HEK293 (cell line): Measurements from ENCODE around the gene TMEM72.

Source experiments
- CTCF ChIA-PET: fragments of 350-600 bp; formaldehyde crosslinking; extraction: SDS; loops from one replicate; lab custom pipeline; 2021; ENCODE audit warnings: antibody characterized with exemption; lab: Yijun Ruan, JAX
- POLR2A ChIA-PET: fragments of 300-600 bp; formaldehyde crosslinking; extraction: SDS; loops from one replicate; lab custom pipeline; 2020; ENCODE audit warnings: antibody characterized with exemption, inconsistent platforms; lab: Yijun Ruan, JAX
- H3K27ac ChIP-seq: fragments of 200-500 bp; sonication (Bioruptor generic); 2 replicates; pipeline ENCODE4 v1.5.1; 2014; ENCODE audit warnings: low read depth, low read length, control low read depth, inconsistent platforms; ENCODE audit errors: extremely low read depth
- H3K36me3 ChIP-seq, 2 experiments: fragments of 200-500 bp in 1 of 2; sonication (Bioruptor generic) in 1 of 2; 1 replicate in 1 of 2; 2 replicates in 1 of 2; pipeline ENCODE4 v1.5.1; 2014 to 2017; ENCODE audit warnings: inconsistent platforms in 2 of 2, low read length in 2 of 2; ENCODE audit not compliant: control insufficient read depth in 2 of 2, insufficient read depth in 1 of 2
- H3K4me1 ChIP-seq: fragments of 200-500 bp; sonication (Bioruptor generic); 2 replicates; pipeline ENCODE4 v1.5.1; 2014; ENCODE audit warnings: mild to moderate bottlenecking, low read length, inconsistent platforms; ENCODE audit not compliant: control insufficient read depth, insufficient read depth
- H3K4me3 ChIP-seq: 2 replicates; pipeline ENCODE4 v1.5.1; 2011; ENCODE audit warnings: low read depth, mild to moderate bottlenecking, control low read depth, low read length, moderate library complexity
- H3K9me3 ChIP-seq: fragments of 200-500 bp; sonication (Bioruptor generic); 2 replicates; pipeline ENCODE4 v1.5.1; 2014; ENCODE audit warnings: low read depth, low read length, inconsistent platforms; ENCODE audit not compliant: control insufficient read depth, insufficient read depth
- HOXD13 ChIP-seq: sonication (generic); formaldehyde crosslinking; IDR thresholded peaks from 2 replicates; pipeline ENCODE4 v1.8.0; 2022; ENCODE audit warnings: missing genetic modification reagents, borderline replicate concordance
- KLF10 ChIP-seq: fragments of 450-650 bp; IDR thresholded peaks from 2 replicates; pipeline ENCODE4 v1.5.1; 2018; ENCODE audit warnings: missing biosample characterization, mild to moderate bottlenecking, missing genetic modification characterization
- KLF8 ChIP-seq: fragments of 450-650 bp; formaldehyde crosslinking; IDR thresholded peaks from 2 replicates; pipeline ENCODE4 v1.5.1; 2016; ENCODE audit warnings: missing biosample characterization, missing genetic modification characterization
- KLF9 ChIP-seq: fragments of 450-650 bp; formaldehyde crosslinking; IDR thresholded peaks from 2 replicates; pipeline ENCODE4 v1.5.1; 2016; ENCODE audit warnings: missing biosample characterization, missing genetic modification characterization, low read depth
- SCRT1 ChIP-seq: fragments of 450-650 bp; formaldehyde crosslinking; IDR thresholded peaks from 2 replicates; pipeline ENCODE4 v1.5.1; 2016; ENCODE audit warnings: missing biosample characterization, missing genetic modification characterization, borderline replicate concordance
- TCF7L2 ChIP-seq: IDR thresholded peaks from 2 replicates; pipeline ENCODE4 v1.6.1; 2011; ENCODE audit warnings: low read depth, mild to moderate bottlenecking, inconsistent platforms, low read length, moderate library complexity, borderline replicate concordance
- WT1 ChIP-seq: fragments of 450-650 bp; formaldehyde crosslinking; IDR thresholded peaks from 2 replicates; pipeline ENCODE4 v1.5.1; 2016; ENCODE audit warnings: missing biosample characterization, missing genetic modification characterization
- ZBTB20 ChIP-seq: fragments of 450-650 bp; formaldehyde crosslinking; IDR thresholded peaks from 2 replicates; pipeline ENCODE4 v1.5.1; 2016; ENCODE audit warnings: missing biosample characterization, missing genetic modification characterization
- ZBTB7A ChIP-seq: fragments of 450-650 bp; formaldehyde crosslinking; IDR thresholded peaks from 2 replicates; pipeline ENCODE4 v1.5.1; 2016; ENCODE audit warnings: low read depth, missing biosample characterization, missing genetic modification characterization
- ZNF112 ChIP-seq: fragments of 450-650 bp; formaldehyde crosslinking; IDR thresholded peaks from 2 replicates; pipeline ENCODE4 v1.5.0; 2017; ENCODE audit warnings: missing biosample characterization, missing genetic modification characterization
- ZNF132 ChIP-seq: fragments of 450-650 bp; formaldehyde crosslinking; IDR thresholded peaks from 2 replicates; pipeline ENCODE4 v1.5.1; 2017; ENCODE audit warnings: missing biosample characterization, missing genetic modification characterization, borderline replicate concordance
- ZNF274 ChIP-seq, 2 experiments: fragments of 200-500 bp in 1 of 2; fragments of 450-650 bp in 1 of 2; sonication (Bioruptor generic) in 1 of 2; formaldehyde crosslinking in 1 of 2; IDR thresholded peaks; 2 replicates each; pipeline versions ENCODE4 v1.5.1 to v1.6.1; 2014 to 2016; ENCODE audit warnings: borderline replicate concordance in 1 of 2, inconsistent platforms in 1 of 2, low read length in 1 of 2, missing biosample characterization in 1 of 2, missing genetic modification characterization in 1 of 2
- ZNF311 ChIP-seq: fragments of 450-650 bp; formaldehyde crosslinking; IDR thresholded peaks from 2 replicates; pipeline ENCODE4 v1.5.1; 2017; ENCODE audit warnings: missing biosample characterization, missing genetic modification characterization, borderline replicate concordance
- ZNF324 ChIP-seq: fragments of 450-650 bp; formaldehyde crosslinking; IDR thresholded peaks from 2 replicates; pipeline ENCODE4 v1.5.1; 2016; ENCODE audit warnings: missing biosample characterization, missing genetic modification characterization
- ZNF335 ChIP-seq: fragments of 450-650 bp; formaldehyde crosslinking; conservative IDR thresholded peaks from 2 replicates; pipeline ENCODE4 v1.5.1; 2016; ENCODE audit warnings: missing biosample characterization, missing genetic modification characterization
- ZNF433 ChIP-seq: fragments of 450-650 bp; formaldehyde crosslinking; IDR thresholded peaks from 2 replicates; pipeline ENCODE4 v1.5.1; 2016; ENCODE audit warnings: missing biosample characterization, missing genetic modification characterization, low read depth
- ZNF571 ChIP-seq: fragments of 450-650 bp; formaldehyde crosslinking; IDR thresholded peaks from 2 replicates; pipeline ENCODE4 v1.5.0; 2017; ENCODE audit warnings: missing biosample characterization, missing genetic modification characterization
- ZNF585B ChIP-seq: fragments of 450-650 bp; formaldehyde crosslinking; IDR thresholded peaks from 2 replicates; pipeline ENCODE4 v1.5.1; 2016; ENCODE audit warnings: missing biosample characterization, missing genetic modification characterization
- ZNF610 ChIP-seq: fragments of 450-650 bp; formaldehyde crosslinking; IDR thresholded peaks from 2 replicates; pipeline ENCODE4 v1.5.1; 2016; ENCODE audit warnings: missing biosample characterization, missing genetic modification characterization, borderline replicate concordance
- ZNF623 ChIP-seq: fragments of 450-650 bp; formaldehyde crosslinking; IDR thresholded peaks from 2 replicates; pipeline ENCODE4 v1.5.1; 2016; ENCODE audit warnings: missing biosample characterization, missing genetic modification characterization
- ZNF660 ChIP-seq: fragments of 450-650 bp; IDR thresholded peaks from 2 replicates; pipeline ENCODE4 v1.5.1; 2018; ENCODE audit warnings: missing biosample characterization, mild to moderate bottlenecking, missing genetic modification characterization
- ZNF792 ChIP-seq: fragments of 450-650 bp; formaldehyde crosslinking; IDR thresholded peaks from 2 replicates; pipeline ENCODE4 v1.5.1; 2016; ENCODE audit warnings: missing biosample characterization, missing genetic modification characterization
- ZNF843 ChIP-seq: fragments of 450-650 bp; formaldehyde crosslinking; IDR thresholded peaks from 2 replicates; pipeline ENCODE4 v1.5.1; 2016; ENCODE audit warnings: missing biosample characterization, missing genetic modification characterization
- TF ChIP-seq, protein P1 (sequence below): fragments of 450-650 bp; formaldehyde crosslinking; IDR thresholded peaks from 2 replicates; pipeline ENCODE4 v1.5.1; 2016; ENCODE audit warnings: missing biosample characterization, missing genetic modification characterization
- TF ChIP-seq, protein P2 (sequence below): fragments of 450-650 bp; formaldehyde crosslinking; conservative IDR thresholded peaks from 2 replicates; pipeline ENCODE4 v1.5.1; 2016; ENCODE audit warnings: low read depth, missing biosample characterization, missing genetic modification characterization
- TF ChIP-seq, protein P3 (sequence below): fragments of 450-650 bp; IDR thresholded peaks from 2 replicates; pipeline ENCODE4 v1.5.1; 2018; ENCODE audit warnings: missing biosample characterization, mild to moderate bottlenecking, missing genetic modification characterization
- TF ChIP-seq, protein P4 (sequence below): fragments of 450-650 bp; formaldehyde crosslinking; IDR thresholded peaks from 2 replicates; pipeline ENCODE4 v1.5.1; 2016; ENCODE audit warnings: missing biosample characterization, missing genetic modification characterization

Gene TMEM72

DNA sequence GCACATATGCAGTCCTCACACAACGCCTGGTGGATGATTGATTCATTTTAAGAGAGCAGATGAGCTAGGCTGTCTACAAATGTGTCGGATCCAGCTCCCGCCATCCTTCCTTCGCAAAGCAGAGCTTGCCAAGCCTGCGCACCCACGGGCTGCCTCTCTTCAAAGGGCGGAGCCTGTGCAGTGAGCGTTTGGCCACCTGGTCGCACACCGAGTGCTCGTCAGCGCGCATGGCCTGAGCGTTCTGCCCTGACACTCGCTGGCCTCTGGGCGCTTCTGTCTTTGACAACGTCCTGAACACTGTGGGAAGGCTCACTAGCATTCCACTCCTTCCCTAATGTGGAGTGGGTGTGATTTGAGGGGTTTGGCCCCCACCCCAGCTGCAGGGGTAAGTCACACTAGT, 47.1 kb upstream of the TMEM72 start (continued):
- TF ChIP-seq ZNF571 (no peak), ZBTB7A (no peak), KLF8 (tag by site-specific recombination) (no peak), ZNF274 (IDR thresholded peaks at IDR 0.05; ENCODE audit: low read length) (no peak), ZNF274 (tag by site-specific recombination; IDR thresholded peaks at IDR 0.05; ENCODE audit: borderline replicate concordance) (no peak)
- TF ChIP-seq, protein P1, sequence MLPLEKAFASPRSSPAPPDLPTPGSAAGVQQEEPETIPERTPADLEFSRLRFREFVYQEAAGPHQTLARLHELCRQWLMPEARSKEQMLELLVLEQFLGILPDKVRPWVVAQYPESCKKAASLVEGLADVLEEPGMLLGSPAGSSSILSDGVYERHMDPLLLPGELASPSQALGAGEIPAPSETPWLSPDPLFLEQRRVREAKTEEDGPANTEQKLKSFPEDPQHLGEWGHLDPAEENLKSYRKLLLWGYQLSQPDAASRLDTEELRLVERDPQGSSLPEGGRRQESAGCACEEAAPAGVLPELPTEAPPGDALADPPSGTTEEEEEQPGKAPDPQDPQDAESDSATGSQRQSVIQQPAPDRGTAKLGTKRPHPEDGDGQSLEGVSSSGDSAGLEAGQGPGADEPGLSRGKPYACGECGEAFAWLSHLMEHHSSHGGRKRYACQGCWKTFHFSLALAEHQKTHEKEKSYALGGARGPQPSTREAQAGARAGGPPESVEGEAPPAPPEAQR (tag by site-specific recombination) = no peak

DNA sequence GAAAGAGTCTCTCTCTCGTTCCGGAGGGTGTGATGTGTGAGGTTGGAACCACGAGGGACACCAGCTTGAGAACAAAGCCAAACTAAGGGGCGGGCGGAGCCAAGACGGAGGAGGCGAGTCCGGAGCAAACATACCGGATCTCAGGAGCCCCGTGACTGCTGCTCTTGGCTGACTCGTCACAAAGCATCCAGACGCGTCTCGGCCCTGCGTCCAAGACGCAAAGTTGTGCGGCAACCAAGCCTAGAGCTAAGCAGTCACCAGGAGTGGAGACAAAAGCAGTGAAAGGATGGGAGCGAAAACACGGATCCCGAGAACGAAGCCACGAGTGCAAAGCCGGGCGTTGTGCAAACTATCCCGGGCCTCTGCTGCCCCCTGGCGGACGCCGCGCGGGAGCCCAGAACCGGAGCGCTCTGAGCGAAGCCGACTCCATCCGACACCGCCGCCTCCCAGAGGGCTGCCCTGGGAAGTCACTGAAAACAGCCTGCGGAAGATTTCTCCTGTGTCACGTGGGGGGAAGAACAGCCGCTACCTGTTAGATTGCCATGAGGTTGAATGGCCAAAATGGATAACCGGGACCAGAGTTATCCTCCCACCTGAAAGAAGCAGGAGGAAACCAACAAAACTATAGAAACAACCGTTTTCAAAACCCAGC, 46.4 kb upstream of the TMEM72 start:
- CTCF ChIA-PET = interaction anchor here (0.5 to 3.3 kb wide), 20 partner anchors 9 to 1194 kb away, joined by 3 to 17 read pairs (median 3); no protein-coding TSS in a partner anchor
- Histone ChIP-seq H3K27ac (peak overlapping the region; percentile 54; the same call in 1 of the 2 replicates), H3K4me3 (peak overlapping the region; percentile 28), H3K36me3 (no peaks in the 10 kb centered on the region), H3K9me3 (no peaks in the 10 kb centered on the region), H3K4me1 (peaks cover 3% of the 10 kb centered on the region; the same call in 1 of the 2 replicates)
- POLR2A ChIA-PET = no interaction called here
- TF ChIP-seq TCF7L2 (no peak), KLF10 (tag by site-specific recombination) (no peak), ZNF112 (tag by site-specific recombination) (no peak), ZNF433 (tag by site-specific recombination) (no peak), SCRT1 (peak; percentile 72; the same call in 1 of the 2 replicates), ZNF311 (tag by site-specific recombination) (no peak), ZBTB20 (tag by site-specific recombination) (no peak; the same call in 1 of the 2 replicates), ZNF843 (tag by site-specific recombination) (no peak), ZNF623 (tag by site-specific recombination) (no peak), ZNF660 (tag by site-specific recombination) (peak; percentile 88), ZNF610 (0 out of 2 replicates have a peak, but pooled peaks have one; percentile 31), HOXD13 (no peak), ZNF132 (tag by site-specific recombination) (no peak), ZNF585B (tag by site-specific recombination) (no peak), ZNF335 (tag by site-specific recombination) (peak; percentile 35; the same call in 1 of the 2 replicates), ZNF792 (tag by site-specific recombination) (no peak), KLF9 (0 out of 2 replicates have a peak, but pooled peaks have one; percentile 12), WT1 (tag by site-specific recombination) (no peak), ZNF324 (tag by site-specific recombination) (0 out of 2 replicates have a peak, but pooled peaks have one; percentile 54)
- TF ChIP-seq, protein P2, sequence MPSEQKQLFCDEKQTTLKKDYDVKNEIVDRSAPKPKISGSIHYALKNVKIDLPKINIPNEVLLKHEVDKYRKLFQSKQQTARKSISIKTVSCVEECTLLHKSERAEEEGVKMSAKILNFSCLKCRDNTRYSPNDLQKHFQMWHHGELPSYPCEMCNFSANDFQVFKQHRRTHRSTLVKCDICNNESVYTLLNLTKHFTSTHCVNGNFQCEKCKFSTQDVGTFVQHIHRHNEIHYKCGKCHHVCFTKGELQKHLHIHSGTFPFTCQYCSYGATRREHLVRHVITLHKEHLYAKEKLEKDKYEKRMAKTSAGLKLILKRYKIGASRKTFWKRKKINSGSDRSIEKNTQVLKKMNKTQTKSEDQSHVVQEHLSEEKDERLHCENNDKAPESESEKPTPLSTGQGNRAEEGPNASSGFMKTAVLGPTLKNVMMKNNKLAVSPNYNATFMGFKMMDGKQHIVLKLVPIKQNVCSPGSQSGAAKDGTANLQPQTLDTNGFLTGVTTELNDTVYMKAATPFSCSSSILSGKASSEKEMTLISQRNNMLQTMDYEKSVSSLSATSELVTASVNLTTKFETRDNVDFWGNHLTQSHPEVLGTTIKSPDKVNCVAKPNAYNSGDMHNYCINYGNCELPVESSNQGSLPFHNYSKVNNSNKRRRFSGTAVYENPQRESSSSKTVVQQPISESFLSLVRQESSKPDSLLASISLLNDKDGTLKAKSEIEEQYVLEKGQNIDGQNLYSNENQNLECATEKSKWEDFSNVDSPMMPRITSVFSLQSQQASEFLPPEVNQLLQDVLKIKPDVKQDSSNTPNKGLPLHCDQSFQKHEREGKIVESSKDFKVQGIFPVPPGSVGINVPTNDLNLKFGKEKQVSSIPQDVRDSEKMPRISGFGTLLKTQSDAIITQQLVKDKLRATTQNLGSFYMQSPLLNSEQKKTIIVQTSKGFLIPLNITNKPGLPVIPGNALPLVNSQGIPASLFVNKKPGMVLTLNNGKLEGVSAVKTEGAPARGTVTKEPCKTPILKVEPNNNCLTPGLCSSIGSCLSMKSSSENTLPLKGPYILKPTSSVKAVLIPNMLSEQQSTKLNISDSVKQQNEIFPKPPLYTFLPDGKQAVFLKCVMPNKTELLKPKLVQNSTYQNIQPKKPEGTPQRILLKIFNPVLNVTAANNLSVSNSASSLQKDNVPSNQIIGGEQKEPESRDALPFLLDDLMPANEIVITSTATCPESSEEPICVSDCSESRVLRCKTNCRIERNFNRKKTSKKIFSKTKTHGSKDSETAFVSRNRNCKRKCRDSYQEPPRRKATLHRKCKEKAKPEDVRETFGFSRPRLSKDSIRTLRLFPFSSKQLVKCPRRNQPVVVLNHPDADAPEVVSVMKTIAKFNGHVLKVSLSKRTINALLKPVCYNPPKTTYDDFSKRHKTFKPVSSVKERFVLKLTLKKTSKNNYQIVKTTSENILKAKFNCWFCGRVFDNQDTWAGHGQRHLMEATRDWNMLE (tag by site-specific recombination) = 0 out of 2 replicates have a peak, but pooled peaks have one; percentile 19
- TF ChIP-seq, protein P3, sequence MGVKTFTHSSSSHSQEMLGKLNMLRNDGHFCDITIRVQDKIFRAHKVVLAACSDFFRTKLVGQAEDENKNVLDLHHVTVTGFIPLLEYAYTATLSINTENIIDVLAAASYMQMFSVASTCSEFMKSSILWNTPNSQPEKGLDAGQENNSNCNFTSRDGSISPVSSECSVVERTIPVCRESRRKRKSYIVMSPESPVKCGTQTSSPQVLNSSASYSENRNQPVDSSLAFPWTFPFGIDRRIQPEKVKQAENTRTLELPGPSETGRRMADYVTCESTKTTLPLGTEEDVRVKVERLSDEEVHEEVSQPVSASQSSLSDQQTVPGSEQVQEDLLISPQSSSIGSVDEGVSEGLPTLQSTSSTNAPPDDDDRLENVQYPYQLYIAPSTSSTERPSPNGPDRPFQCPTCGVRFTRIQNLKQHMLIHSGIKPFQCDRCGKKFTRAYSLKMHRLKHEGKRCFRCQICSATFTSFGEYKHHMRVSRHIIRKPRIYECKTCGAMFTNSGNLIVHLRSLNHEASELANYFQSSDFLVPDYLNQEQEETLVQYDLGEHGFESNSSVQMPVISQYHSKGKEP (tag by site-specific recombination) = no peak
- TF ChIP-seq, protein P4, sequence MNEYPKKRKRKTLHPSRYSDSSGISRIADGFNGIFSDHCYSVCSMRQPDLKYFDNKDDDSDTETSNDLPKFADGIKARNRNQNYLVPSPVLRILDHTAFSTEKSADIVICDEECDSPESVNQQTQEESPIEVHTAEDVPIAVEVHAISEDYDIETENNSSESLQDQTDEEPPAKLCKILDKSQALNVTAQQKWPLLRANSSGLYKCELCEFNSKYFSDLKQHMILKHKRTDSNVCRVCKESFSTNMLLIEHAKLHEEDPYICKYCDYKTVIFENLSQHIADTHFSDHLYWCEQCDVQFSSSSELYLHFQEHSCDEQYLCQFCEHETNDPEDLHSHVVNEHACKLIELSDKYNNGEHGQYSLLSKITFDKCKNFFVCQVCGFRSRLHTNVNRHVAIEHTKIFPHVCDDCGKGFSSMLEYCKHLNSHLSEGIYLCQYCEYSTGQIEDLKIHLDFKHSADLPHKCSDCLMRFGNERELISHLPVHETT (tag by site-specific recombination) = peak; percentile 30; the same call in 1 of the 2 replicates
